GM04504 (cell line): Measurements from ENCODE around the gene WDR45B.

ENCODE experiments used
- DNase-seq: peaks from one replicate; pipeline ENCODE4 v3.0.0-alpha.2; 2012; ENCODE audit warnings: low read depth

Gene WDR45B

GRCh38 chr17:82629748-82630147, 18.5 kb downstream of the WDR45B start:
- DNase-seq, result no peak

- DNase-seq, result no peak
Observed at GRCh38 chr17:82627405-82627804, 20.8 kb downstream of the WDR45B start.

- no peak for DNase-seq
Observed at GRCh38 chr17:82623707-82624106, 24.5 kb downstream of the WDR45B start.

- no peak for DNase-seq
Observed at GRCh38 chr17:82619641-82620040, 28.6 kb downstream of the WDR45B start.

GRCh38 chr17:82619211-82619610, 29.0 kb downstream of the WDR45B start:
- no peak for DNase-seq

- DNase-seq, result no peak
Observed at GRCh38 chr17:82616021-82616711, 32.1 kb downstream of the WDR45B start.

GRCh38 chr17:82615084-82616020, 32.9 kb downstream of the WDR45B start:
- no peak for DNase-seq

- DNase-seq, result no peak
Observed at GRCh38 chr17:82614095-82614631, 34.1 kb downstream of the WDR45B start.

GRCh38 chr17:82613283-82614094, 34.8 kb downstream of the WDR45B start:
- DNase-seq, result no peak

- DNase-seq, result no peak
Observed at GRCh38 chr17:82611140-82612058, 36.8 kb downstream of the WDR45B start.

- no peak for DNase-seq
Observed at GRCh38 chr17:82609655-82610054, 38.6 kb downstream of the WDR45B start.

- DNase-seq, result no peak
Observed at GRCh38 chr17:82608816-82609215, 39.4 kb downstream of the WDR45B start.

GRCh38 chr17:82605939-82606600, 42.2 kb downstream of the WDR45B start:
- DNase-seq, result no peak

GRCh38 chr17:82604532-82604931, 43.7 kb downstream of the WDR45B start:
- no peak for DNase-seq

- no peak for DNase-seq
Observed at GRCh38 chr17:82603981-82604448, 44.2 kb downstream of the WDR45B start.

GRCh38 chr17:82602986-82603710, 45.1 kb downstream of the WDR45B start:
- DNase-seq, result no peak

GRCh38 chr17:82602487-82602886, 45.8 kb downstream of the WDR45B start:
- no peak for DNase-seq

- no peak for DNase-seq
Observed at GRCh38 chr17:82601447-82602000, 46.7 kb downstream of the WDR45B start.

GRCh38 chr17:82600731-82601446, 47.4 kb downstream of the WDR45B start:
- no peak for DNase-seq
